ENCODE measurements around the gene RNU7-1.

RNU7-1 gene

GRCh38 chr12:6938353-6939190 is 5.0 kb upstream of the RNU7-1 start:
- no peak for DNase-seq

- no peak for DNase-seq
Measured at GRCh38 chr12:6939191-6939540, 4.5 kb upstream of the RNU7-1 start.

GRCh38 chr12:6941267-6941666 is 2.3 kb upstream of the RNU7-1 start:
- no peak for DNase-seq

- DNase-seq: no peak
Measured at GRCh38 chr12:6941782-6942181, 1.8 kb upstream of the RNU7-1 start.

GRCh38 chr12:6942331-6942665 is 1.3 kb upstream of the RNU7-1 start:
- DNase-seq: no peak

- DNase-seq: peak; percentile 71
Measured at GRCh38 chr12:6943389-6943721, 261 bp upstream of the RNU7-1 start.

GRCh38 chr12:6944381-6945186 is 968 bp downstream of the RNU7-1 start:
- DNase-seq: peak; percentile 86

- no peak for DNase-seq
Measured at GRCh38 chr12:6945613-6946012, 2.0 kb downstream of the RNU7-1 start.

GRCh38 chr12:6946033-6946919 is 2.7 kb downstream of the RNU7-1 start:
- DNase-seq: peak; percentile 98

- DNase-seq: no peak
Measured at GRCh38 chr12:6946920-6947374, 3.3 kb downstream of the RNU7-1 start.

- DNase-seq: no peak
Measured at GRCh38 chr12:6947615-6948014, 4.0 kb downstream of the RNU7-1 start.

GRCh38 chr12:6948873-6949594 is 5.4 kb downstream of the RNU7-1 start:
- no peak for DNase-seq

- no peak for DNase-seq
Measured at GRCh38 chr12:6950401-6950801, 6.8 kb downstream of the RNU7-1 start.

GRCh38 chr12:6950811-6951540 is 7.4 kb downstream of the RNU7-1 start, which contains the start of gene PTPN6:
PTPN6 (plus strand) TSS chr12:6951356; CDS start chr12:6951513, 157 bp downstream.
- no peak for DNase-seq

- no peak for DNase-seq
Measured at GRCh38 chr12:6951551-6952120, 8.0 kb downstream of the RNU7-1 start.

- no peak for DNase-seq
Measured at GRCh38 chr12:6952121-6952862, 8.7 kb downstream of the RNU7-1 start.

GRCh38 chr12:6952863-6953441 is 9.3 kb downstream of the RNU7-1 start:
- no peak for DNase-seq

- DNase-seq: no peak
Measured at GRCh38 chr12:6953442-6954315, 10.1 kb downstream of the RNU7-1 start.
